NOMO-1 (cell line): ENCODE measurements around the gene LMNTD2.

Experiments
- DNase-seq, 2 experiments: peaks; one replicate each; lab custom pipeline; 2025; ENCODE audit not compliant: unreplicated experiment in 2 of 2; lab: John Stamatoyannopoulos, UW

LMNTD2 gene

GRCh38 chr11:535519-536454 lies 24.8 kb downstream of the LMNTD2 start, which contains the start of gene HRAS:
HRAS (minus strand) TSS chr11:535576.
- DNase-seq: peak; percentile 93 to 97

GRCh38 chr11:535210-535518 lies 25.4 kb downstream of the LMNTD2 start:
- DNase-seq: no peak

GRCh38 chr11:534396-535209 lies 25.9 kb downstream of the LMNTD2 start:
- peak in 1 of 2 experiments; percentile 31 for DNase-seq

- DNase-seq: no peak
Measured at GRCh38 chr11:533586-534395, 26.7 kb downstream of the LMNTD2 start.

- DNase-seq: no peak
Measured at GRCh38 chr11:532986-533585, 27.5 kb downstream of the LMNTD2 start.

DNA sequence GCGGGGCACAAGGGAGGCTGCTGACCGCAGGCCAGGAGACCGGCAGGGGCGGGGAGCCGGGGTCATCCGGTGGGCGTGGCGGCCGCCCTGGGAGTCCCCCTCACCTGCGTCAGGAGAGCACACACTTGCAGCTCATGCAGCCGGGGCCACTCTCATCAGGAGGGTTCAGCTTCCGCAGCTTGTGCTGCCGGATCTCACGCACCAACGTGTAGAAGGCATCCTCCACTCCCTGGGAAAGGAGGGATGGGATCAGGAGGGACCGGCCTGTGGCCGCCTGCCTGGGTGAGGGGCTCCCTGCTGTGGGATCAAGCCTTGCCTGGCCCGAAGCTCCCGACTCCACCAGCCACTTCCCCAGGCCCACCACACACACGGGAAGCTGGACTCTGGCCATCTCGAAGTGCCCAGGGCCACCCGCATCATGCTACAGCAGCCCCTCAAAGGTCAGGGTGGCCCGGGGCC lies 28.0 kb downstream of the LMNTD2 start:
- no peak for DNase-seq

GRCh38 chr11:531919-532526 lies 28.5 kb downstream of the LMNTD2 start:
- DNase-seq: no peak

DNA sequence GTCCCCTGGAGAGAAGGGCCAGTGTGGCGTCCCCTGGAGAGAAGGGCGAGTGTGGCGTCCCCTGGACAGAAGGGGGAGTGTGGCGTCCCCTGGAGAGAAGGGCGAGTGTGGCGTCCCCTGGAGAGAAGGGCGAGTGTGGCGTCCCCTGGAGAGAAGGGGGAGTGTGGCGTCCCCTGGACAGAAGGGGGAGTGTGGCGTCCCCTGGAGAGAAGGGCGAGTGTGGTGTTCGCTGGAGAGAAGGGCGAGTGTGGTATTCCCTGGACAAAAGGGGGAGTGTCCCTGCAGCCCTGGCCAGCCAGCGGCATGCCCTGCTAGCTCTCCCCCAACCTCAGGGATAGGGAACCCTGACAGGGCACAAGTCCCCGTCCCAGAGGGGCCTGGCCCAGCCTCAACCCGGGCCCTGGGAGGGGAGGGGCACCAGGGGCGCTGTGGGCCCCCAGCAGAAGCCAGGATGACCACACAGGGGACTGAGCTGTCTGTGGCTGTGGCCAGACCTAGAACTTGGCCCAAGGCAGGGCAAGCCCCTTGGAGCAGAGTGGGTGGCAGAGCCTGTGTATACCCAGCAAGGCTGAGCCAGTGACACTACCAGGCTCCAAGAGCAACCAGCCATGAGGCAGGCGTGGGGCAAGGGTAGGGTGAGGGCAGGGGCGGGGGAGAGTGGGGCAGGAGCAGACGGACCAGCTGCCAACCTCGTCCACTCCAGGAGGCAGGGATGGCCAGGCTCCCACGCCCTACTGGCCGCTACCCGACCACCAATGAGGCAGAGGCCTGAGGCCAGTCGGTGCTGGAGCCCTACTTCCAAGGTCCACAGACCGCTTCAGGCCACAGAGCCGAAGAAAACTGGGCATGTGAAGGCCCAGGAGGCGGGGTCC lies 29.3 kb downstream of the LMNTD2 start:
- no peak for DNase-seq

DNA sequence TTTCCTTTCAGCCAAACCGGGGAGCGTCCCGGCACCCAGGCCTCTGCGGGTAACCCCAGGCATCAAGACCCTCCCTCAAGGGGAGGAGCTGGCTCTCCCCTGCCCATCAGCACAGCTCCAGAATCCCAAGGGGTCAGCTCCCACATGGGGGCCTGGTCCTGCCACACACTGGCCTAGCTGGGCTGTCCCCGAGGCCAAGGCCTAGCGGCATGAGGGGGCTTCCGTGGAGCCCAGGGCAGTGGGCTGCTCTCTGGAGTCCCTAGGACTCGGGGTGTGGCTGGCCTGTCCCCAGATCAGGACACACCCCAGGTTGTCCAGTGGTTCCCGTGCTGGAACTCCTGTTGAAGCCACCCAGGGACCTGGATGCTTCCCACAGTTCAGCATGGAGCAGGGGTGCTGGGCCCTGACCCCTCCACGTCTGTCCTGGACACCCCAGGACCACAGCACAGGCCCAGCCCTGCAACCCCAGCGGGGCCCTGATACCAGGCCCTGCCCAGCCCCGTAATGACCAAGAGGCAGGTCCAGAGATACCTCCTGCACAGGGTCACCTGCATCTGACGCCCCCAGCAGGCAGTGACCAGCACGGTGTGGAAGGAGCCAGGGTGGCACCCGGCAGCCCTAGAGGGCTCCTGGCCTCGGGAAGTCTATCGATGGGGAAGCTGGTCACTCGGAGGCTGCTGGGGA lies 30.7 kb downstream of the LMNTD2 start:
- no peak for DNase-seq

DNA sequence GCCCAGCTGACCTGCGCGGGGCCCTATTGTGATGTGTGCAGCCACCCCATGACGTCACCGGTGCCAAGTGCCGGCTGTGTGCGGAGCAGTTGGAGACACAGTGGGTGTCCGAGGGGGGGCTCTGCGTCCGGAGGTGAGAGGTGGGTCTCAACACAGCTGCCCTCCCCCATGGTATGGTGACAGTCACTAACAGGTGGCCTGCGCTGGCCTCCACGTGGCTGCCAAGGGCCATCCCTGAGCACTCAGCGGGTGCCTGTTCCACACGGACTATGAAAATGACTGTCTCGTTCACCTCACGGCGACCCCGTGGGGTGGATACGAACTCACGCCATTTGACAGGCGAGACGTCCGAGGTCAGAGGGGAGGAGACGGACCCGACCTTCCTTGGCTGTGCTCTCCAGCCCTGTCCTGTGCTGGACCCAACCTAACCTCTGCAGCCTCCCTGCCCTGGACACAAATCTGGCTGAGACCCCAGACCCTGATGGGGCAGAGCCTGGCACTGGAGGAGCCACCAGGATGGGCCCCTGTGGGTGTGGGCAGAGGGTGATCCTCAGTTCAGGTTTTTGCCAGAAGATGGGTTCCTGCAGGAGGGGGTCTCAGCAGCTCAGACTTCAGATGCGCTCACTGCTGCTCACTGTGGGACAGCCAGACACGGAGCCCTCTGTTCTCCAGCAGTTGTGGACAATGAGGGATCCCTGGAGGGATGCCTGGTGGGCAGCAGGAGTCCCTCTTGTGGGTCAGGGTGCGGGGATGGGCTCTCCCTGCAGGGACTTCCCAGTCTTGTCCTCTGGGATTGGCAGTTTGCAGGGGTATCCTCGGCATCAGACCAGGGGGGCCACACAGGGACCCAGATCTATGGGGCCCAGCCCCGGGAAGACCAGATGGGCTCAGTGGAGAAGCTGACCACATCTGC lies 31.5 kb downstream of the LMNTD2 start:
- no peak for DNase-seq

DNA sequence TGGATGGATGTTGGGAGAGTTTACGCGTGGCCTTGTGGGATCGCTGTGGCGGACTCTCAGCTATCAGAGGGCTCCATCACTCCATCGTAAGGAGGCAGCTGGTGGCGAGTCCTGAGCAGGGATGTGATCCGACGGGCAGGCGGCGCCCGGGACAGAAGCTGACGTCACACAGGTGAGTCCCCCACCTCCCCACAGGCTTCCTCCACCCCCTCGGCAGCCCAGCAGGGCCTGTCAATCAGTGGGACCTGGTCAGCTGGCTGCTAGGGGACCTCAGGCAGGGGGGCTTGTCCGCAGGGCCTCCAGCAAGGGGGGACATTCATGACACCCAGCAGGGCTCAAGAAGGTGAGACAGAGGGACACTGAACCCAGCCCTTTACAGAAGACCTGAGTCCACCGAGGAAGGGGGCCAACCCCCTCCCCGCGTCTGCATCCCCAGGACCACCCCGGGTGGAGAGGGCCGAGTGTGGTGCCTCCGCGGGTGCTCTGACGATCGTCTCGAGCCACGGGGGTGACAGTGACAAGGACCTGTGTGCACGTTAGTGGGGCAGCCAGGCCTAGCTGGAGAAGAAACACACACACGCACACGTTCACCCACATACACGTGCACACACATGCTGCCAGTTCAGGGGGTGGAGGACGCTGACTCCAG lies 32.2 kb downstream of the LMNTD2 start:
- DNase-seq: no peak

DNA sequence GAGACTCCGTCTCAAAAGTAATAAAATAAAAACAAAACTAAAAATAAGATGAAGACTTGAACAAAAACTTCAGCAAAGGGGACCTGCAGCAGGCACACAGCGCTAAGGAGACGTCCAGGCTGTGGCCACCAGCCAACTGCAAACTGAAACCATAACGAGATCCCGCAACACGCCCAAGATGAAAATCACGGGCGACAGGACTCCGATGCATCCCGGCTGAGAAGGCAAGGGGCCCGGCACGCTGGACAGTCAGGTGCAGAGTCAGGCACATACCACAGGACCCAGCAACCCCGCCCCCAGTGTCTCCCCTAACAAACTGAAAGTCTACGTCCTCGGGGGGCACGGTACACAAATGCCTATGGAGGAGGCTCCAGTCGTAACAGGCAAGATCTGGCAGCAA lies 34.3 kb downstream of the LMNTD2 start:
- DNase-seq: no peak

DNA sequence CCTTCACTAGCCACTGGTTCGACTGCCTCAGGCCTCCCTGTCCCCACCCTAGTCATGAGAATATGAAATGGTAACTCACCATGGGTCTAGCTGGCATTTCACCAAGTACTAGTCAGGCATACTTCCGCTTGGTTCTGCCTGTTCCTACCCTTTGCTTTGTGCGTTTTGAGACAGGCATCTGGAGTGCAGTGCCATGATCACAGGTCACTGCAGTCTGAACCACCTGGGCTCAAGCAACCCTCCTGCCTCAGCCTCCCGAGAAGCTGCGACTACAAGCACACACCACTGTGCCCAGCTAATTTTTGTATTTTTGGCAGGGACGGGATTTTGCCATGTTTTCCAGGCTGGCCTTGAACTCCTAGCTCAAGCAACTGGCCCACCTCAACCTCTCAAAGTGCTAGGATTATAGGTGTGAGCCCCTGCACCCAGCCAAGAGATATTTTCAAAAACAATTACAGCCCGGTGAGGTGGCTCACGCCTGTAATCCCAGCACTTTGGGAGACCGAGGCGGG lies 39.3 kb downstream of the LMNTD2 start:
- DNase-seq: no peak

GRCh38 chr11:520428-521176 lies 39.9 kb downstream of the LMNTD2 start:
- DNase-seq: no peak

DNA sequence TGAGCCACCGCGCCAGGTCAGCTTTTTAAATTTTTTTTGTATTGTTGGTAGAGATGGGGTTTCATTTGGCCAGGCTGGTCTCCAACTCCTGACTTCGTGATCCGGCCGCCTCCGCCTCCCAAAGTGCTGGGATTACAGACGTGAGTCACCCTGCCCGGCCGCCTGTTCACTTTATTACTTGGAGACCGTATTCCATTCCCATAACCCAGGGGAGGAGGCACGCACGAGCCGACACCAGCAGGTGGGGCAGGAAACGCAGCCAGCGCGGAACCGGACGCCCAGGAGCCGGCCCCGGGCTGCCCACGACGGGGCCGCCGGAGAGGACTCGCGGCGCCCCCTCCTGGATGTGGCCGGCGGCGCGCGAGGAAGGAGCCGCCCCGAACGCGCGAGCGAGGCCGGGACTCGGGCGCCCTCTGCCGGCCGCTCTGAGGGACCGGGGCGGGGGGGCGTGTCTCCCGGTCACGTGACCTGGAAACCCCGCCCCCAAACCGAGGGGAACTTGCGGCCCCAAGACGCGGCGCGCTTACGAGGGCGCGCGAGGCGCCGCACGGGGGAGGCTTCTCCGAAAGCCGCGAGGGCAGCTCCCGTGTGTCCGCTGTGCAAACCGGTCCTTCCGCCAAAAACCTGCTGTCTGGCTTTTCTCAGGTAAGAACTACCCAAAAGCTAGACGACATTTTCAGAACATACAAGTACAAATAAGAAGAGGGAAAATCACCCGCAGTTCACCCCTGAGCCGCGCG lies 41.9 kb downstream of the LMNTD2 start:
- no peak for DNase-seq
